AG08395 (cell line): ENCODE data around the gene LMNA.
"Not testable (repeated sequence)": the region's sequence is repeated elsewhere in the genome, so short reads cannot be mapped to it uniquely, and the experiment has no call there.

ENCODE experiments used
- DNase-seq: peaks from one replicate; pipeline ENCODE4 v3.0.0; 2012; ENCODE audit warnings: mixed read lengths, low spot score

Gene LMNA

GRCh38 chr1:156122086-156122485 is 7.6 kb downstream of the LMNA start:
- no peak for DNase-seq

- peak; percentile 57 for DNase-seq
Measured at GRCh38 chr1:156122519-156123355, 8.2 kb downstream of the LMNA start.

DNA sequence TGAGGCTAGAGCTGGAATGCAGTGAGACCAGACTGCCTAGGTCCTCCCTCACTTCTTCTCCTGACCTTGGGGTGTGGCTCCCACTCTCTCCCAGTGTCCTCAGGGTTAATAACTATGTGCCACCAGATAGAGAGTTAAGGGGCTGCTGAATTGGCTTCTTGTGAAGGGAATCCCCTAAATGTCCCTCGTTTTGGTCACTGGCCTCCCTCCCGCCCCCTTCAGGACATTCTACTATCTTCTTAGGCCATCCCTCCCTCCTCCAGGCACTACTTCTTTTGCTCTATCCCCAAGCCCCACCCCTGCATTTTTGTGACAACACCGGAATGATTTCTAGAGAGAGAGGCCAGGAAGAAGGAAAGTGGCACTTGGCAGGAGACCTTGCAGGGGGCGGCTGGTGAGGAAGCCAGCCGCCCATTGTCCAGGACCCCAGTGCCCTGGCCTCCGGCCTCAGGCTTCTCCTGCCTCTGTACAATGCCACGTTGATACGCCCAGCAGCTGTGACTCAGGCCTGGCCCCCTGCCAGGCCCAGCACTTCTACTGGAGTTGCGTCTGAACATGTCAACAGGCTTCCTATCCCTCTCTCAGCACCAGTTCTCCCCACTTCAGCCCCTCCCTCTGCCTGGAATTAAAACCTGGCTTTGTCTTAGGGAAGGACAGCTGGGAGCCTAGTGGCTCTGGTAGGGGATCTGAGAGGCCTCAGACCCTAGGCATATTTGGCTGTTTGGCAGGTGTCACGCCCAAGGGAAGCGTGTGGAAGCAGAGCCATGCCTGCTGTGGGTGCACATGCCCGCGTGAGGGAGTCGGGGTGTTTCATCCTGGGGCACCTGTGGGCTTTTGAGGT is 9.1 kb downstream of the LMNA start:
- DNase-seq: peak; percentile 70

DNA sequence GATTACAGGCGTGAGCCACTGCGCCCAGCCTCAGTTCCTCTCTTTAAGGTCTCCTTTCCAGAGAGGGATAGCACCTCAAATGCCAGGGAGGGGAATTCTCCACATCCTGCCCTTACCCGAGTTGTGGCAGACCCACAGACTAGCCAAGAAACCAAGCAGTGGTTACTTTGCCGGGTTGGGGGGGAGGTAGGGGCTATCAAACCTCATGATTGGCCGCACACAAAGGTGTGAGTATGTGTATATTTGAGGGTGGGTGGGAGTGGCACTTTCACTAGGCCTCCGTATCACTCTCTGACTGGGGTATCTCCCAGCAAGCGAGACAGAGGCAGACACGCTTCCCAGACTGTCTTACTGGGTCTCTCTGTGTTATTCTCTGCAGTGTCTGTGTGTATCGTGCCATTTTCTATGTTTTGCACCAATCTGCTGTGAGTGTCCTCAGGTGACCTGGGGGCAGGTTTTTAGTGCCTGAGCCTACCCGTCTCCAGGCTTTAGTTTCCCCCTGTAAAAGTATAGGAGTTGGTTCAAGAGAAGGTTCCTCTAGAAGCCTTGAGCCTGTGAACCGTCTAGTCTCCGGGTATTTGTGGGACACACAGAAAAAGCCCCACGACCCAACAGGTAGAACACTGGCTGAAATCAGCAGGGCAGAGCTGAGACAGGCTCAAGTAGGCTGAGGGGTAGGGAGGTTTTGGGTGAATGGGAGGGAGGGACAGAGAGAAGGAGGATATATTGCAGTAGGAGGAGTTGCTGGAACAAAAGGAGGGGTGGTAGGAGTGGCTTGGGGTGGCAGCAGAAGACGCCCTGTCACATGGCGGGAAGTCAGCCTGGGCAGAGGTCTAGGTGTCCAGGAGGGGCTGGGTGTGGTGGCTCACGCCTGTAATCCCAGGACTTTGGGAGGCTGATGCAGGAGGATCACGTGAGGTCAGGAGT is 10.3 kb downstream of the LMNA start:
- DNase-seq: peak; percentile 35

- DNase-seq: not testable (repeated sequence)
Measured at GRCh38 chr1:156125544-156125943, 11.0 kb downstream of the LMNA start.

GRCh38 chr1:156126043-156126629 is 11.6 kb downstream of the LMNA start:
- DNase-seq: peak; percentile 83

DNA sequence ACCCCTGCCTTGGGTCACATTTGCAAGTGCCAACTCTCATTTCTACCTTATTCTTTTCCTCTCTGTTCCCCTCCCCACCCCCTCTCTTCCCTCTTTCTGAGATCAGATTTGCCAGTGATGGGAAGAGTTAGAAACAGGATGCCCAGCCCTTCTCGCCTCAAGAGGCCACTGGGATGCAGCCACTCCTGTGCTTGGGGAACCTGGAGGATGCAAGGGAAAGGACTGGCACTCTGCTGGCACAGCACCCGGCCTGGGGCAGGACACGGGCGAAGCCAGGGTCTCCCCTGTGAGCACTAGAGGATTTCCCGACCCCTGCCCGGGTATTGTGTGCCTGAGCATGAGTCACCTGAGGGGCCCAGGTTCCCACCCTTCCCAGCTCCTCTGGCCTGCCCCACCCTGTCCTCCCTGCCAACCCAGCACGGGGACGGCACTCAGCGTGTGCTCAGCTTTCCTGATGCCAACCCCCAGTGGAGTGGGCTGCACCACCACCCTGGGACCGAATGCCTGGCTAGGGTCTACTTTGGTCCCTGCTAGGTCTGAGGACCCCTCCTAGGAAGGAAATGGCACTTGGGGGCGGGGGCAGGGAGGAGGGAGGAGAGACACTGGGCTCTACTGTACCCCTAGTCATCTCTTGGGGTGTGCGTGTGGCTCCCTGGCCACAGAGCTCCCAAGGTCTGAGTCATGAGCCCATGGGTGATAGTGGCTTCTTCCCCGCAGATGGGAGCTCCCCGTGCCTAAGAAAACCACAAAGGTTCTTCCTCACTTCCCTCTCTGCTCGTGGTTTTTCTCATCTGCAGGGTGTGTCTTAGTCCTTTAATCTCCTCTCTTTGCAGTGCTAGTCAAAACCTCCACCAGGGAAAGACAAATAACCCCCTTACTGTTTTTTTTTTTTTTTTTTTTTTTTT is 12.4 kb downstream of the LMNA start:
- peak; percentile 67 for DNase-seq

DNA sequence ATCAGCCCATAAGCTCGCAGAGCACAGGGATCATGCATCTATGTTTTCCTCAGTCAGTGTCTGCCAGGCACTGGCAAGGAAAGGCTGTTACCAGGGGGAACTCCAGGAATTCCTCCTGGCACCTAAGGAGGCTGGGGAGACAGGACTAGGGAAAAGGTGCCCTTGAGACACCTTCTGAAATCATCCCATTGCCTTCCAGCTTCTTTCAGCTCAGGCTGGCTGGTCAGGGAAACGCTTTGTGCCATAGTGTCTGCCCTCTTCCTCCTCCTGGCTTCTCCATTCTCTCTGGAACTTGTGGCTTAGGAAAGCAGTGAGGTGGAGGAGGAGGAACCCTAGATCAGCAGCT is 13.8 kb downstream of the LMNA start:
- DNase-seq: no peak

DNA sequence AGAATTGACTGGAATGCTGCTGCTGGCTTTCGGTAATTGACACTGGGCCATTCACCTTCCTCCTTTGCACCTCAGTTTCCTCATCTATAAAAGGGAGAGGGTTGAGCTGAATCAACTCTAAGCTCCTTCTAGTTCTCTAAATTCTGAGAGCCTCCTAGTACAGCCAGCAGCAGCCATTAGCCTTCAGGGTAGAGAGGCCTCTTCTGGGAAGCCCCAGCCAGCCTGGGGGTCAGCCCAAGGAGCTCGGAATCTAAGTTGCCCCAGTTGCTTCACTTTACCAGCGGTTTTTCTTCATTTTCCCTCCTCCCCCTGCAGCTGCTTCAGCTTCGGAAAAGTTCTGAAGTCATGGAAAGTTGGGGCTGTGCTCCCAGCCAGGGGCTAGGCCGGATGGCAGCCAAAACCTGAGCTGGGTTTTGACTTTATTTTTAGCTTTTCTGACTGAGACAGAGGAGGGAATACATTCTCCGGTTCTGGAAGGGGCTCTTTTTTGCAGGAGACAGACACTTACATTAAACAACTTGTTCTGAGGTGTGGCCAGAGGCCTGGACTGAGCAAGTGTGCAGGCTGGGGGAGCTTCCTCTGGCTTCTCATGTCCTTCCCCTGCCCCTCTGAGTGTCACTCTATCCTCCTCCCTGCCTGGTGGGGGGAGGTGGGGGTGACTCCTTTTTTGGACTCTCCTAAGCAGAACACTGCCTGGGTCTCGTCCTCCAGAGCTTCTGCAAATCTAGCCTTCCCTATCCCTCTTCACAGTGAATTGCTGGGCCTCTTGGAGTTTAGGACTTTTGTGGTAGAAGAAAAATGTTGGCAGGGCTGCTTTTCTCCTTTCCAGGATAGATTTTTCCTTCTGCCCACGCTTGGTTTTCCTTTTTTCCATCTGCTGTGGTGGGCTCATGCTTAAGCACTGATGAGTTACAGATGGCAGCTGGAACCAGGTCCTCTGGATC is 14.4 kb downstream of the LMNA start:
- no peak for DNase-seq

GRCh38 chr1:156129687-156130577 is 15.4 kb downstream of the LMNA start:
- peak; percentile 90 for DNase-seq

- no peak for DNase-seq
Measured at GRCh38 chr1:156130578-156130942, 16.0 kb downstream of the LMNA start.

DNA sequence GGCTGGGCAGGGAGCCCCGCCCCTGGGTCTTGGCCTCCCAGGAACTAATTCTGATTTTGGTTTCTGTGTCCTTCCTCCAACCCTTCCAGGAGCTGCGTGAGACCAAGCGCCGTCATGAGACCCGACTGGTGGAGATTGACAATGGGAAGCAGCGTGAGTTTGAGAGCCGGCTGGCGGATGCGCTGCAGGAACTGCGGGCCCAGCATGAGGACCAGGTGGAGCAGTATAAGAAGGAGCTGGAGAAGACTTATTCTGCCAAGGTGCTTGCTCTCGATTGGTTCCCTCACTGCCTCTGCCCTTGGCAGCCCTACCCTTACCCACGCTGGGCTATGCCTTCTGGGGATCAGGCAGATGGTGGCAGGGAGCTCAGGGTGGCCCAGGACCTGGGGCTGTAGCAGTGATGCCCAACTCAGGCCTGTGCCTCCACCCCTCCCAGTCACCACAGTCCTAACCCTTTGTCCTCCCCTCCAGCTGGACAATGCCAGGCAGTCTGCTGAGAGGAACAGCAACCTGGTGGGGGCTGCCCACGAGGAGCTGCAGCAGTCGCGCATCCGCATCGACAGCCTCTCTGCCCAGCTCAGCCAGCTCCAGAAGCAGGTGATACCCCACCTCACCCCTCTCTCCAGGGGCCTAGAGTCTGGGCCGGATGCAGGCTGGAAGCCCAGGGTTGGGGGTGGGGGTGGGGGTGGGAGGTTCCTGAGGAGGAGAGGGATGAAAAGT is 20.4 kb downstream of the LMNA start:
- DNase-seq: no peak

DNA sequence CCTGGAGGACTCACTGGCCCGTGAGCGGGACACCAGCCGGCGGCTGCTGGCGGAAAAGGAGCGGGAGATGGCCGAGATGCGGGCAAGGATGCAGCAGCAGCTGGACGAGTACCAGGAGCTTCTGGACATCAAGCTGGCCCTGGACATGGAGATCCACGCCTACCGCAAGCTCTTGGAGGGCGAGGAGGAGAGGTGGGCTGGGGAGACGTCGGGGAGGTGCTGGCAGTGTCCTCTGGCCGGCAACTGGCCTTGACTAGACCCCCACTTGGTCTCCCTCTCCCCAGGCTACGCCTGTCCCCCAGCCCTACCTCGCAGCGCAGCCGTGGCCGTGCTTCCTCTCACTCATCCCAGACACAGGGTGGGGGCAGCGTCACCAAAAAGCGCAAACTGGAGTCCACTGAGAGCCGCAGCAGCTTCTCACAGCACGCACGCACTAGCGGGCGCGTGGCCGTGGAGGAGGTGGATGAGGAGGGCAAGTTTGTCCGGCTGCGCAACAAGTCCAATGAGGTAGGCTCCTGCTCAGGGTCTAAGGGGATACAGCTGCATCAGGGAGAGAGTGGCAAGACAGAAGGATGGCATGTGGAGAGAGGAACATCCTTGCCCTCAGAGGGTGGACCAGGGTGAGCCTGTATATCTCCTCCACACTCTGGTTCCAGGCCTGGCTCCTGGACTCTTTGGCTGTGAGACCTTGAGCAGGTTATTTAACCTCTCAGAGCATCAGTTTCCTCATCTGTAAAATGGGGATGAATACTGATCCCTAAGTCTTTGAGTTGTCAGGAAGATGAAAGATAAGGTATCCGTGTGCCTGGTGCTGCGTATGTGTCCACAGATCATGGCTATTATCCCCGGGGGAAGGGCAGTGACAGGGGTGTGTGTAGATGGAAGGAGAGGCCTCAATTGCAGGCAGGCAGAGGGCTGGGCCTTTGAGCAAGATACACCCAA is 21.7 kb downstream of the LMNA start:
- no peak for DNase-seq

DNA sequence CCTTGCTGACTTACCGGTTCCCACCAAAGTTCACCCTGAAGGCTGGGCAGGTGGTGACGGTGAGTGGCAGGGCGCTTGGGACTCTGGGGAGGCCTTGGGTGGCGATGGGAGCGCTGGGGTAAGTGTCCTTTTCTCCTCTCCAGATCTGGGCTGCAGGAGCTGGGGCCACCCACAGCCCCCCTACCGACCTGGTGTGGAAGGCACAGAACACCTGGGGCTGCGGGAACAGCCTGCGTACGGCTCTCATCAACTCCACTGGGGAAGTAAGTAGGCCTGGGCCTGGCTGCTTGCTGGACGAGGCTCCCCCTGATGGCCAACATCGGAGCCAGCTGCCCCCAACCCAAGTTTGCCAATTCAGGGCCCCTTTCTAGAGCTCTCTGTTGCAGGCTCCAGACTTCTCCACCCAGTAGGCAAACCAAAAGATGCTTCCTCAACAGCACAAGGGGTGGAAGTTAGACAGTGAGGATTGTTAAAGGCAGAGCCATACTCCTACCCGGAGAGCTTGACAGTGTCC is 22.5 kb downstream of the LMNA start:
- DNase-seq: no peak

GRCh38 chr1:156138458-156138867 is 24.0 kb downstream of the LMNA start:
- no peak for DNase-seq

DNA sequence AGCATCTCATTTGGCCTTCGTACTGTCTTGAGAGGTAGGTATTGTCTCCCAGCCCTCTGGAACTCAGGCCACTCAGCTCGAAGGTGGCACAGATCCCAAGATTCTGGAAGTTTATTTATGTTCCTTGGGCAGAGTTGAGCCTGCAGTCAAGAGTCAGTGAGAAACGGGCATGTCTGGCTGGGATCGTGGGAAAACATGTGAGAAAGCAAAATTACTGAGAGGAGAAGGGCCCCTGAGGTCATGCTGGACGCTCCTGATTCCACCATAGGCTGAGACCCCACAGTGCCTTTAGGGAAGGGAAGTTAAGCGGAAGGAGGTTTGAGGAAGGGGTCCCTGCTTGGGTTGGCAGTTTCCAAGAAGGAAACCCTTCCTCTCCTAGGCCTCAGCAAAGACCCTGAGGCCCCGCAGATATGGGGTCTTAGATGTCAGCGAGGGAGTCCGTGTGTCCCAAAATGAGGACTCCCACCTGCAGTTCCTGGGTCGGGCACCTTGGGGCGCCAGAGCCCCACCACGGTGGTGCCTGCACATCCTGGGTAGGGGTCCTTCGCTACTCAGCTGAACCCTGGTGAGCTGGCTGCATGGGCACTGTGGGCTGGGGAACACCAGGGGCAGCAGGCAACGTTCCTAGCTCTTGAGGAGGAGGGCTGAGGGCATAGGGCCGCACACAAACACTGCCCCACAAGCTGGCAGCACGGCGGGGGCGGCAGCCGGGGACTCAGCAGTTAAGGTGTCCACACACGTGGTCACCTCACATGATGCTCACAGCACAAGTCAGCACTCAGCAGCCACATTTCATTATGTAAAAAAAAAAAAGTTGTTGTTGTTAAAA is 26.6 kb downstream of the LMNA start:
- no peak for DNase-seq
